A549 (cell line): ENCODE measurements around the gene NCSTN.

ENCODE experiments used
- BCL3 ChIP-seq: fragments of >200 bp; sonication (Bioruptor Twin); formaldehyde crosslinking; IDR thresholded peaks from 3 replicates; pipeline ENCODE4 v1.6.1; 2016
- CTCF ChIP-seq: fragments of >200 bp; sonication (Bioruptor Twin); formaldehyde crosslinking; IDR thresholded peaks from 3 replicates; pipeline ENCODE4 v1.5.1; 2016
- JUNB ChIP-seq: fragments of >200 bp; sonication (Bioruptor Twin); formaldehyde crosslinking; IDR thresholded peaks from 2 replicates; pipeline ENCODE4 v1.6.1; 2016
- NR3C1 ChIP-seq: fragments of >200 bp; sonication (Bioruptor Twin); formaldehyde crosslinking; IDR thresholded peaks from 3 replicates; pipeline ENCODE4 v1.6.1; 2017
- RARB ChIP-seq: fragments of 250-450 bp; sonication (Bioruptor Pico); IDR thresholded peaks from 2 replicates; pipeline ENCODE4 v1.8.0; 2021; ENCODE audit warnings: mild to moderate bottlenecking, moderate library complexity
- ZC3H11A ChIP-seq: fragments of 450-650 bp; IDR thresholded peaks from 2 replicates; pipeline ENCODE4 v1.6.1; 2014; ENCODE audit warnings: antibody characterized with exemption, mild to moderate bottlenecking

- no peak for TF ChIP-seq JUNB
- TF ChIP-seq CTCF: no peak
- TF ChIP-seq NR3C1: no peak
- TF ChIP-seq RARB (CRISPR knock-in tag): no peak
- TF ChIP-seq BCL3: no peak
- TF ChIP-seq ZC3H11A: no peak
Measured at GRCh38 chr1:160346463-160346862, 3.3 kb downstream of the NCSTN start.
